ENCODE data around the gene SUMF1.

SUMF1 gene

GRCh38 chr3:4466741-4467521 lies at the start of gene SUMF1:
TSS of gene SUMF1 (minus strand) at chr3:4467269. CDS start at chr3:4467245, 24 bp downstream.
- peak; percentile 41 to 64 (median 48) for DNase-seq (ENCODE audit: low read depth in 3 of 3)

GRCh38 chr3:4515916-4516579 lies 49.0 kb upstream of the SUMF1 start:
- DNase-seq (ENCODE audit: low read depth in 3 of 3), result no peak

- DNase-seq (ENCODE audit: low read depth in 3 of 3), result no peak
Observed at GRCh38 chr3:4514916-4515315, 47.8 kb upstream of the SUMF1 start.

- no peak for DNase-seq (ENCODE audit: low read depth in 3 of 3)
Observed at GRCh38 chr3:4514321-4514720, 47.3 kb upstream of the SUMF1 start.

GRCh38 chr3:4512895-4513616 lies 46.0 kb upstream of the SUMF1 start:
- no peak for DNase-seq (ENCODE audit: low read depth in 3 of 3)

GRCh38 chr3:4511491-4512262 lies 44.6 kb upstream of the SUMF1 start:
- no peak for DNase-seq (ENCODE audit: low read depth in 3 of 3)

- no peak for DNase-seq (ENCODE audit: low read depth in 3 of 3)
Observed at GRCh38 chr3:4509983-4510755, 43.1 kb upstream of the SUMF1 start.

- no peak for DNase-seq (ENCODE audit: low read depth in 3 of 3)
Observed at GRCh38 chr3:4509043-4509442, 42.0 kb upstream of the SUMF1 start.

GRCh38 chr3:4508048-4508981 lies 41.2 kb upstream of the SUMF1 start:
- DNase-seq (ENCODE audit: low read depth in 3 of 3), result no peak

- no peak for DNase-seq (ENCODE audit: low read depth in 3 of 3)
Observed at GRCh38 chr3:4507024-4507596, 40.0 kb upstream of the SUMF1 start.

- DNase-seq (ENCODE audit: low read depth in 3 of 3), result no peak
Observed at GRCh38 chr3:4506559-4507023, 39.5 kb upstream of the SUMF1 start.

GRCh38 chr3:4505688-4506558 lies 38.9 kb upstream of the SUMF1 start:
- no peak for DNase-seq (ENCODE audit: low read depth in 3 of 3)

- peak in 1 of 3 donors; percentile 25 for DNase-seq (ENCODE audit: low read depth in 3 of 3)
Observed at GRCh38 chr3:4504340-4505261, 37.5 kb upstream of the SUMF1 start.

- no peak for DNase-seq (ENCODE audit: low read depth in 3 of 3)
Observed at GRCh38 chr3:4503050-4503449, 36.0 kb upstream of the SUMF1 start.

GRCh38 chr3:4501927-4502326 lies 34.9 kb upstream of the SUMF1 start:
- DNase-seq (ENCODE audit: low read depth in 3 of 3), result no peak

- no peak for DNase-seq (ENCODE audit: low read depth in 3 of 3)
Observed at GRCh38 chr3:4501437-4501836, 34.4 kb upstream of the SUMF1 start.

GRCh38 chr3:4498446-4498845 lies 31.4 kb upstream of the SUMF1 start:
- DNase-seq (ENCODE audit: low read depth in 3 of 3), result no peak
